ENCODE measurements around the gene CD320. TPM values are rescaled to one million over a fixed set of nuclear protein-coding genes. Genes with fewer than 3 reads are reported as not detected.
"Not testable (repeated sequence)": the region's sequence is repeated elsewhere in the genome, so short reads cannot be mapped to it uniquely, and the experiment has no call there.

CD320 gene
- total RNA-seq, 4 donors from 2014 or later: 25.7 to 63.2 (median 47.4) TPM

GRCh38 chr19:8321067-8321985 lies 13.2 kb upstream of the CD320 start, which contains the start of the genes NDUFA7 and RPS28:
Gene NDUFA7, minus strand, starts transcription at chr19:8321375. Its CDS starts 17 bp downstream, at chr19:8321358.
Gene RPS28, plus strand, starts transcription at chr19:8321496. Its CDS starts 35 bp downstream, at chr19:8321531.
- H3K27me3 ChIP-seq: no peaks in the 10 kb centered on the region
- H3K36me3 ChIP-seq: peaks cover 0 to 40% (median 35%) of the 10 kb centered on the region in 4 donors
- H3K4me1 ChIP-seq: peaks cover 40 to 57% (median 48%) of the 10 kb centered on the region in 4 donors
- intact Hi-C loops (cut with DNase I): no loop called here
- peak within 1 kb of the TSS; percentile 92 to 96 (median 95) for H3K27ac ChIP-seq (replicated peaks in 1 of 4)
- TF ChIP-seq POLR2A (IDR thresholded peaks at IDR 0.05; ENCODE audit: low read depth): peak; percentile 91
- TF ChIP-seq POLR2AphosphoS5 (IDR thresholded peaks at IDR 0.05): peak; percentile 99
- TF ChIP-seq, protein P1, sequence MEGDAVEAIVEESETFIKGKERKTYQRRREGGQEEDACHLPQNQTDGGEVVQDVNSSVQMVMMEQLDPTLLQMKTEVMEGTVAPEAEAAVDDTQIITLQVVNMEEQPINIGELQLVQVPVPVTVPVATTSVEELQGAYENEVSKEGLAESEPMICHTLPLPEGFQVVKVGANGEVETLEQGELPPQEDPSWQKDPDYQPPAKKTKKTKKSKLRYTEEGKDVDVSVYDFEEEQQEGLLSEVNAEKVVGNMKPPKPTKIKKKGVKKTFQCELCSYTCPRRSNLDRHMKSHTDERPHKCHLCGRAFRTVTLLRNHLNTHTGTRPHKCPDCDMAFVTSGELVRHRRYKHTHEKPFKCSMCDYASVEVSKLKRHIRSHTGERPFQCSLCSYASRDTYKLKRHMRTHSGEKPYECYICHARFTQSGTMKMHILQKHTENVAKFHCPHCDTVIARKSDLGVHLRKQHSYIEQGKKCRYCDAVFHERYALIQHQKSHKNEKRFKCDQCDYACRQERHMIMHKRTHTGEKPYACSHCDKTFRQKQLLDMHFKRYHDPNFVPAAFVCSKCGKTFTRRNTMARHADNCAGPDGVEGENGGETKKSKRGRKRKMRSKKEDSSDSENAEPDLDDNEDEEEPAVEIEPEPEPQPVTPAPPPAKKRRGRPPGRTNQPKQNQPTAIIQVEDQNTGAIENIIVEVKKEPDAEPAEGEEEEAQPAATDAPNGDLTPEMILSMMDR (IDR thresholded peaks at IDR 0.05): peak; percentile 28 to 62 (median 33)
- no peak for TF ChIP-seq EP300 (IDR thresholded peaks at IDR 0.05)
- no peaks in the 10 kb centered on the region for H3K9me3 ChIP-seq
- H3K4me3 ChIP-seq: peak within 1 kb of the TSS; percentile 86 to 98 (median 92)
- WGBS: under 1% methylated on average over 38 of the region's 72 CpGs
- DNase-seq (ENCODE audit: extremely low spot score): peak; percentile 99

DNA sequence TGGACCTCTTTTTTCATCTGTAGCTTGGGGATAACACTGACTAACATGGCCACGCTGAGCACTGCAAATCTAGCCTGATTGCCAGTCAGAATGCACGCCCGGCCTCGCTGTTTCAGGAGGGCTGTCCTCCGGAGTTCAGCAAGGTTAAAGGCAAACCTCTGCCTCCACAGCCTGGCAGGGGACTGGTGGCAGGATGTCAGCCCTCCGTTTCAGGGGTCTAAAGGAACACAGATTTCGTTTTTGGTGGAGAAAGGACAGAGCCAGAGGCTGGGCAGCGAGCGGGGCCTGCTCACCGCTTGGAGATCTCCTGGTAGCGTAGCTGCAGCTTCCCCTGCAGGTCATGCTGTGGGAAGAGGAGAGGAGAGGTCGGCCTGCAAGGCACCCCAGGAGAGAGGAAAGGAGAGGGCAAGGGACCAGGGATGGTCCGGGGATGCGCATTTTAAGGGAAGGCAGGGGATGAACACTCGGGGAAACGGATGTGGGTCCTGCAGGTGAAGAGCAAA lies 12.5 kb upstream of the CD320 start:
- H3K27me3 ChIP-seq: no peaks in the 10 kb centered on the region
- no peak for TF ChIP-seq POLR2AphosphoS5 (IDR thresholded peaks at IDR 0.05)
- TF ChIP-seq, protein P1 (IDR thresholded peaks at IDR 0.05): no peak
- no peak for TF ChIP-seq EP300 (IDR thresholded peaks at IDR 0.05)
- no peak for TF ChIP-seq POLR2A (IDR thresholded peaks at IDR 0.05; ENCODE audit: low read depth)
- peaks cover 3 to 47% (median 42%) of the 10 kb centered on the region in 4 donors for H3K36me3 ChIP-seq
- peak overlapping the region; percentile 86 to 98 (median 92) for H3K4me3 ChIP-seq
- no peak for DNase-seq (ENCODE audit: extremely low spot score)
- intact Hi-C loops (cut with DNase I): no loop called here
- H3K27ac ChIP-seq (replicated peaks in 1 of 4): peak overlapping the region; percentile 92 to 96 (median 95)
- no peaks in the 10 kb centered on the region for H3K9me3 ChIP-seq
- 2% methylated on average over 14 of the region's 16 CpGs for WGBS
- H3K4me1 ChIP-seq: peaks cover 40 to 58% (median 48%) of the 10 kb centered on the region in 4 donors

- peak overlapping the region; percentile 92 to 96 (median 95) for H3K27ac ChIP-seq (replicated peaks in 1 of 4)
- peaks cover 39 to 58% (median 48%) of the 10 kb centered on the region in 4 donors for H3K4me1 ChIP-seq
- WGBS: 88% methylated on average over 19 of the region's 19 CpGs
These were observed 11.8 kb upstream of the CD320 start for GRCh38 chr19:8319807-8320520.

DNA sequence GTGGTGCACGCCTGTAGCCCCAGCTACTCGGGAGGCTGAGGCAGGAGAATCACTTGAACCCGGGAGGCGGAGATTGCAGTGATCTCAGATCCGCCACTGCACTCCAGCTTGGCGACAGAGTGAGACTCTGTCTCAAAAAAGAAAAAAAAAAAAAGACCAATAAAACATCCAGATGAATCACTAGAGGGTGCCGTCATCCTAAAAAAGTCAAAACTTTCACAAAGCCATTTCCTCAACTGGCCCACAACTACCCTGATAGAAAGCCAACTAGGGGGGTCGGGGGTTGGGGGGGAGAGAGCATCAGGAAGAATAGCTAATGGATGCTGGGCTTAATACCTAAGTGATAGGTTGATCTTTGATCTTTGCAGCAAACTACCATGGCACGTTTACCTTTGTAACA lies 10.7 kb upstream of the CD320 start:
- H3K27ac ChIP-seq (replicated peaks in 1 of 4); H3K4me3 ChIP-seq; intact Hi-C loops (cut with DNase I); DNase-seq (ENCODE audit: extremely low spot score); H3K27me3 ChIP-seq; H3K9me3 ChIP-seq: not testable (repeated sequence)
- 77% methylated on average over 9 of the region's 9 CpGs for WGBS
- Histone ChIP-seq H3K36me3 (peaks cover 14 to 56% (median 48%) of the 10 kb centered on the region in 4 donors), H3K4me1 (peaks cover 31 to 47% (median 37%) of the 10 kb centered on the region in 4 donors)

More at GRCh38 chr19:8319807-8320520, 11.8 kb upstream of the CD320 start:
- Histone ChIP-seq H3K4me3 (peak overlapping the region; percentile 86 to 98 (median 92)), H3K27me3 (no peaks in the 10 kb centered on the region), H3K36me3 (peaks cover 9 to 54% (median 47%) of the 10 kb centered on the region in 4 donors), H3K9me3 (no peaks in the 10 kb centered on the region)
- intact Hi-C loops (cut with DNase I): no loop called here
- DNase-seq (ENCODE audit: extremely low spot score): no peak
- TF ChIP-seq POLR2AphosphoS5 (IDR thresholded peaks at IDR 0.05): no peak
- TF ChIP-seq EP300 (IDR thresholded peaks at IDR 0.05): no peak
- TF ChIP-seq POLR2A (IDR thresholded peaks at IDR 0.05; ENCODE audit: low read depth): no peak
- TF ChIP-seq, protein P1 (IDR thresholded peaks at IDR 0.05): no peak
